Fibroblast of mammary gland (primary cell): ENCODE results near the gene MYO1A.
"Not testable (repeated sequence)": the region's sequence is repeated elsewhere in the genome, so short reads cannot be mapped to it uniquely, and the experiment has no call there.

Source experiments
- DNase-seq: peaks from one replicate; pipeline ENCODE4 v3.0.0-alpha.2; 2010; ENCODE audit warnings: low read depth
- H3K4me3 ChIP-seq: 2 replicates; pipeline ENCODE4 v1.5.1; 2011; ENCODE audit warnings: low read depth, mild to moderate bottlenecking, low read length, moderate library complexity; ENCODE audit not compliant: control insufficient read depth
- CTCF ChIP-seq: conservative IDR thresholded peaks from 2 replicates; pipeline ENCODE4 v1.5.1; 2011; ENCODE audit warnings: low read depth, low read length, inconsistent platforms; ENCODE audit not compliant: control insufficient read depth, insufficient read depth

MYO1A gene

GRCh38 chr12:57029457-57029856 lies 20.5 kb downstream of the MYO1A start:
- no peak for DNase-seq
- no peak for TF ChIP-seq CTCF
- no peak overlapping the region for H3K4me3 ChIP-seq

GRCh38 chr12:57027805-57028153 lies 22.1 kb downstream of the MYO1A start:
- no peak overlapping the region for H3K4me3 ChIP-seq
- no peak for DNase-seq
- TF ChIP-seq CTCF = no peak

- TF ChIP-seq CTCF = no peak
- no peak overlapping the region for H3K4me3 ChIP-seq
- DNase-seq = no peak
These were observed 22.7 kb downstream of the MYO1A start for GRCh38 chr12:57027011-57027804.

GRCh38 chr12:57025196-57025595 lies 24.7 kb downstream of the MYO1A start:
- no peak overlapping the region for H3K4me3 ChIP-seq
- DNase-seq = no peak
- TF ChIP-seq CTCF = no peak

GRCh38 chr12:57022324-57022723 lies 27.6 kb downstream of the MYO1A start:
- not testable (repeated sequence) for H3K4me3 ChIP-seq, DNase-seq

GRCh38 chr12:57019983-57020719 lies 29.8 kb downstream of the MYO1A start:
- TF ChIP-seq CTCF = no peak
- H3K4me3 ChIP-seq = no peak overlapping the region
- no peak for DNase-seq

- no peak for DNase-seq
- H3K4me3 ChIP-seq = no peak overlapping the region
- TF ChIP-seq CTCF = no peak
These were observed 31.0 kb downstream of the MYO1A start for GRCh38 chr12:57018906-57019305.

- H3K4me3 ChIP-seq, DNase-seq: not testable (repeated sequence)
These were observed 31.6 kb downstream of the MYO1A start for GRCh38 chr12:57018353-57018752.
